Measurements from ENCODE around the gene ZRANB3. TPM values are rescaled to one million over a fixed set of nuclear protein-coding genes. Genes with fewer than 3 reads are reported as not detected.

Gene ZRANB3
- total and polyA plus RNA-seq, 2 experiments from 2014 or later, result 10.5 to 16.8 TPM

GRCh38 chr2:135546436-135546835 lies 15.4 kb upstream of the ZRANB3 start:
- no peak overlapping the region for H3K27ac ChIP-seq (ENCODE audit: low read depth)
- no peaks in the 10 kb centered on the region for H3F3A ChIP-seq (replicated peaks; ENCODE audit: low read depth)
- no peak overlapping the region for H3K4me2 ChIP-seq
- no peaks in the 10 kb centered on the region for H3K36me3 ChIP-seq (ENCODE audit: insufficient read depth)
- no peak for ATAC-seq
- H3K27me3 ChIP-seq (ENCODE audit: insufficient read depth), result no peaks in the 10 kb centered on the region
- Mint-ChIP-seq H3K27ac (no peak overlapping the region), H3K4me1 (peaks cover 7% of the 10 kb centered on the region; the same call in 2 of the 3 replicates), H3K36me3 (ENCODE audit: low read depth) (0 out of 3 replicates have a peak, but pooled peaks cover 3% of the 10 kb centered on the region), H3K4me3 (no peak overlapping the region), H3K27me3 (ENCODE audit: insufficient read depth, low read depth, poor library complexity) (no peaks in the 10 kb centered on the region), H3K9me3 (no peaks in the 10 kb centered on the region)
- no peak overlapping the region for H2AFZ ChIP-seq
- H3K79me2 ChIP-seq (replicated peaks; ENCODE audit: insufficient read depth), result peaks cover 100% of the 10 kb centered on the region
- H3K9me2 ChIP-seq (ENCODE audit: insufficient read depth), result no peaks in the 10 kb centered on the region
- no peak overlapping the region for H3K4me3 ChIP-seq
- H4K20me1 ChIP-seq (replicated peaks; ENCODE audit: insufficient read depth), result peaks cover 6% of the 10 kb centered on the region
- TF ChIP-seq POLR2AphosphoS5 (IDR thresholded peaks at IDR 0.05; ENCODE audit: low read depth), result no peak
- no peak for TF ChIP-seq JUNB (IDR thresholded peaks at IDR 0.05; ENCODE audit: unreplicated experiment)
- TF ChIP-seq EZH2phosphoT487 (IDR thresholded peaks at IDR 0.05; ENCODE audit: unreplicated experiment), result no peak
- no peak for TF ChIP-seq CREB1 (CRISPR knock-in tag; IDR thresholded peaks at IDR 0.05; ENCODE audit: low read depth)
- no peak for TF ChIP-seq STAT1 (IDR thresholded peaks at IDR 0.05; ENCODE audit: unreplicated experiment)
- no peak for TF ChIP-seq NANOG (IDR thresholded peaks at IDR 0.05; ENCODE audit: borderline replicate concordance)
- TF ChIP-seq ZNF331 (CRISPR knock-in tag; IDR thresholded peaks at IDR 0.05; ENCODE audit: low read depth), result no peak
- no peak for TF ChIP-seq ZNF114 (CRISPR knock-in tag; IDR thresholded peaks at IDR 0.05)
- TF ChIP-seq ETS1 (IDR thresholded peaks at IDR 0.05), result no peak
- TF ChIP-seq REST (IDR thresholded peaks at IDR 0.05; ENCODE audit: unreplicated experiment), result no peak
- TF ChIP-seq EZH2 (IDR thresholded peaks at IDR 0.05; ENCODE audit: low read depth, unreplicated experiment), result no peak
- TF ChIP-seq ZNF462 (CRISPR knock-in tag; IDR thresholded peaks at IDR 0.05), result no peak
- TF ChIP-seq CTCF (conservative IDR thresholded peaks at IDR 0.05; ENCODE audit: low read depth in 2 of 2), result no peak
- DNase-seq (ENCODE audit: low spot score), result no peak
- H3K4me1 ChIP-seq (ENCODE audit: insufficient read depth), result peaks cover 8% of the 10 kb centered on the region

Data from GM23338 (cell line).